Measurements from ENCODE around the gene ZNF423. TPM values are rescaled to one million over a fixed set of nuclear protein-coding genes. Genes with fewer than 3 reads are reported as not detected.

ZNF423 gene
- total RNA-seq, 1 experiment from 2014 or later, result not detected

- no peak for DNase-seq
- intact Hi-C loops (cut with micrococcal nuclease; ENCODE audit: unreplicated experiment), result no loop called here
- Mint-ChIP-seq H3K4me3 (ENCODE audit: low read depth, unreplicated experiment) (no peak overlapping the region), H3K27me3 (ENCODE audit: unreplicated experiment) (peaks cover 76% of the 10 kb centered on the region), H3K36me3 (ENCODE audit: insufficient read depth, unreplicated experiment) (no peaks in the 10 kb centered on the region), H3K9me3 (ENCODE audit: low read depth, unreplicated experiment) (no peaks in the 10 kb centered on the region), H3K4me1 (ENCODE audit: low read depth, unreplicated experiment) (no peaks in the 10 kb centered on the region), H3K27ac (ENCODE audit: unreplicated experiment) (no peak overlapping the region)
- TF ChIP-seq CTCF (IDR thresholded peaks at IDR 0.05; ENCODE audit: unreplicated experiment), result no peak
- CTCF ChIA-PET, result no interaction called here
- no TSS peak for BruUV-seq (replicated peaks)
Observed at GRCh38 chr16:49454426-49455180, 401.3 kb downstream of the ZNF423 start.

- intact Hi-C loops (cut with micrococcal nuclease; ENCODE audit: unreplicated experiment), result no loop called here
- Mint-ChIP-seq H3K4me3 (ENCODE audit: low read depth, unreplicated experiment) (no peak overlapping the region), H3K27ac (ENCODE audit: unreplicated experiment) (no peak overlapping the region), H3K27me3 (ENCODE audit: unreplicated experiment) (peaks cover 70% of the 10 kb centered on the region), H3K9me3 (ENCODE audit: low read depth, unreplicated experiment) (no peaks in the 10 kb centered on the region), H3K4me1 (ENCODE audit: low read depth, unreplicated experiment) (no peaks in the 10 kb centered on the region), H3K36me3 (ENCODE audit: insufficient read depth, unreplicated experiment) (no peaks in the 10 kb centered on the region)
- no peak for DNase-seq
- CTCF ChIA-PET, result no interaction called here
- no TSS peak for BruUV-seq (replicated peaks)
- TF ChIP-seq CTCF (IDR thresholded peaks at IDR 0.05; ENCODE audit: unreplicated experiment), result no peak
Observed at GRCh38 chr16:49453983-49454382, 401.9 kb downstream of the ZNF423 start.

GRCh38 chr16:49453021-49453420, 402.9 kb downstream of the ZNF423 start:
- intact Hi-C loops (cut with micrococcal nuclease; ENCODE audit: unreplicated experiment), result no loop called here
- H3K27ac Mint-ChIP-seq (ENCODE audit: unreplicated experiment), result no peak overlapping the region
- no peaks in the 10 kb centered on the region for H3K9me3 Mint-ChIP-seq (ENCODE audit: low read depth, unreplicated experiment)
- H3K36me3 Mint-ChIP-seq (ENCODE audit: insufficient read depth, unreplicated experiment), result no peaks in the 10 kb centered on the region
- no peak for TF ChIP-seq CTCF (IDR thresholded peaks at IDR 0.05; ENCODE audit: unreplicated experiment)
- no peak overlapping the region for H3K4me3 Mint-ChIP-seq (ENCODE audit: low read depth, unreplicated experiment)
- BruUV-seq (replicated peaks), result no TSS peak
- no peaks in the 10 kb centered on the region for H3K4me1 Mint-ChIP-seq (ENCODE audit: low read depth, unreplicated experiment)
- H3K27me3 Mint-ChIP-seq (ENCODE audit: unreplicated experiment), result peaks cover 61% of the 10 kb centered on the region
- CTCF ChIA-PET, result no interaction called here
- DNase-seq, result no peak

GRCh38 chr16:49452578-49452977, 403.3 kb downstream of the ZNF423 start:
- H3K4me1 Mint-ChIP-seq (ENCODE audit: low read depth, unreplicated experiment), result no peaks in the 10 kb centered on the region
- intact Hi-C loops (cut with micrococcal nuclease; ENCODE audit: unreplicated experiment), result no loop called here
- no peaks in the 10 kb centered on the region for H3K36me3 Mint-ChIP-seq (ENCODE audit: insufficient read depth, unreplicated experiment)
- no peak for TF ChIP-seq CTCF (IDR thresholded peaks at IDR 0.05; ENCODE audit: unreplicated experiment)
- BruUV-seq (replicated peaks), result no TSS peak
- no peak overlapping the region for H3K27ac Mint-ChIP-seq (ENCODE audit: unreplicated experiment)
- peaks cover 60% of the 10 kb centered on the region for H3K27me3 Mint-ChIP-seq (ENCODE audit: unreplicated experiment)
- no peak overlapping the region for H3K4me3 Mint-ChIP-seq (ENCODE audit: low read depth, unreplicated experiment)
- DNase-seq, result no peak
- CTCF ChIA-PET, result no interaction called here
- H3K9me3 Mint-ChIP-seq (ENCODE audit: low read depth, unreplicated experiment), result no peaks in the 10 kb centered on the region

Measured in Calu3 (cell line).